ENCODE measurements around the gene STK11IP. TPM values are rescaled to one million over a fixed set of nuclear protein-coding genes. Genes with fewer than 3 reads are reported as not detected.

Gene STK11IP
- total RNA-seq, 2 experiments from 2014 or later = 28.4 to 31.5 TPM

DNA sequence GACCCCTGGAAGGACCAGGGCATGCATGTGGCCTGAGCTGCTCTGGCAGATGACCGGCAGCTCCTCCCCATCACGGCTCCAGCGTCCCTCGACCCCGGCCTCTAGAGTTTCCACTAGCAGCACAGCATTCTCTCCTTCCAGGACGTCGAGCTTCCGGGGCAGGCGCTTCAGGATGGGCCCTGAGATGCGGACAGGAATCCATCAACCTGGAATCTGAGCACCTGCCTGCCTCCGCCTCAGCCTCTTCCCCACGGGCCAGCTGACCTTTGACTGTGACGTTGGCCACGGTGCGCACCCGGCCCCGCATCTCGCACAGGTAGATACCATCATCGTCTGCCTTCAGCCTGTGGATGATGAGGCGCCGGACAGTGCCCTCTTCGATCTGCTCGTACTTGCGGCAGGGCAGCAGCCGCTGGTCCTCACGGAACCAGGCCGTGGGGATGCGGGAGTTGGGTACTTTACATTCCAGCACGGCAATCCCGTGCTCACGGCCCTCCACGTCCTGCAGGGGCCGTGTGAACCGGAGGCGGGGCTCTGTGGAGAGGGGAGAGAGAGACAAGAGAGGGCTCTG lies 29.8 kb upstream of the STK11IP start:
- no peak for DNase-seq
- Mint-ChIP-seq H3K27me3 (peaks cover 25% of the 10 kb centered on the region), H3K9me3 (no peaks in the 10 kb centered on the region), H3K36me3 (ENCODE audit: low read depth) (no peaks in the 10 kb centered on the region), H3K4me3 (no peak overlapping the region), H3K4me1 (no peaks in the 10 kb centered on the region), H3K27ac (no peak overlapping the region)
- ChIA-PET CTCF (no interaction called here), POLR2A (no interaction called here)

DNA sequence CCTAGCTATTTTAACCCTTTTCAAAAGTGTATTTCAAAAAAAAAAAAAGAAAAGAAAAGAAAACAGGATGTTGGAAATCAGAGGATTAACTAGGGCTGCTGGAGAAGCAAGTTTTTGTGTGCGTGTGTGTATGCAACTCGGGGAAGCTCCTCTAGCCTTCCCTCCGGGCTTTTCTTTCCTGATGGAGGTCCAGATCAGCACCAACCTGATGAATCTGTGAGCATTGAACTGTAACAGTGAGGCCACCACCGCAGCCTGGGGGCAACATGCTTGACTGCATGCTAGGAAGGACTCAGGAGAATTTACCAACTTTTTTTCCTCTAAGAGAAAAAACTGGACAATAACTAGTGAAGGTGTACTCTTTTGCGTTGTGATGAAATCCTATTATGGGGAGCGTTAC lies 28.6 kb upstream of the STK11IP start:
- POLR2A ChIA-PET = no interaction called here
- Mint-ChIP-seq H3K27me3 (peaks cover 33% of the 10 kb centered on the region), H3K9me3 (no peaks in the 10 kb centered on the region), H3K36me3 (ENCODE audit: low read depth) (no peaks in the 10 kb centered on the region), H3K4me3 (no peak overlapping the region), H3K4me1 (no peaks in the 10 kb centered on the region), H3K27ac (no peak overlapping the region)
- DNase-seq = no peak
- CTCF ChIA-PET = interaction anchor here (0.6 to 1.5 kb wide), 2 partner anchors 8 to 81 kb away, joined by 3 read pairs; no protein-coding TSS in a partner anchor

GRCh38 chr2:219569635-219570034 lies 28.0 kb upstream of the STK11IP start:
- peaks cover 33% of the 10 kb centered on the region for H3K27me3 Mint-ChIP-seq
- no peak for DNase-seq
- no peaks in the 10 kb centered on the region for H3K36me3 Mint-ChIP-seq (ENCODE audit: low read depth)
- no peak overlapping the region for H3K27ac Mint-ChIP-seq
- no peaks in the 10 kb centered on the region for H3K9me3 Mint-ChIP-seq
- ChIA-PET CTCF (interaction anchor here (1.5 kb wide), 1 partner anchor 9 kb away, joined by 3 read pairs; no protein-coding TSS in a partner anchor), POLR2A (no interaction called here)
- no peaks in the 10 kb centered on the region for H3K4me1 Mint-ChIP-seq
- H3K4me3 Mint-ChIP-seq = no peak overlapping the region

- ChIA-PET CTCF (interaction anchor here (1.2 kb wide), 1 partner anchor 10 kb away, joined by 6 read pairs; no protein-coding TSS in a partner anchor), POLR2A (interaction anchor here (1.2 kb wide), 1 partner anchor 27 kb away, joined by 3 read pairs; the partner anchor contains the start of gene STK11IP)
- no peaks in the 10 kb centered on the region for H3K4me1 Mint-ChIP-seq
- H3K27ac Mint-ChIP-seq = no peak overlapping the region
- H3K27me3 Mint-ChIP-seq = peaks cover 35% of the 10 kb centered on the region
- no peak for DNase-seq
- no peak overlapping the region for H3K4me3 Mint-ChIP-seq
- H3K9me3 Mint-ChIP-seq = no peaks in the 10 kb centered on the region
- H3K36me3 Mint-ChIP-seq (ENCODE audit: low read depth) = no peaks in the 10 kb centered on the region
Measured at GRCh38 chr2:219570194-219570923, 27.3 kb upstream of the STK11IP start.

- Mint-ChIP-seq H3K9me3 (no peaks in the 10 kb centered on the region), H3K36me3 (ENCODE audit: low read depth) (no peaks in the 10 kb centered on the region), H3K4me3 (no peak overlapping the region), H3K27me3 (peaks cover 39% of the 10 kb centered on the region), H3K4me1 (no peaks in the 10 kb centered on the region), H3K27ac (no peak overlapping the region)
- CTCF ChIA-PET = interaction anchor here (1.2 kb wide), 1 partner anchor 11 kb away, joined by 6 read pairs; no protein-coding TSS in a partner anchor
- no peak for DNase-seq
- POLR2A ChIA-PET = interaction anchor here (1.2 kb wide), 1 partner anchor 27 kb away, joined by 3 read pairs; the partner anchor contains the start of gene STK11IP
Measured at GRCh38 chr2:219570924-219571310, 26.7 kb upstream of the STK11IP start.

GRCh38 chr2:219571311-219572236 lies 26.1 kb upstream of the STK11IP start, which contains the start of gene OBSL1:
Gene OBSL1 (minus strand): TSS chr2:219571539. CDS start chr2:219571232, 307 bp downstream.
- Mint-ChIP-seq H3K27me3 (peaks cover 39% of the 10 kb centered on the region), H3K4me1 (no peaks in the 10 kb centered on the region), H3K36me3 (ENCODE audit: low read depth) (no peaks in the 10 kb centered on the region), H3K27ac (no peak within 1 kb of the TSS), H3K9me3 (no peaks in the 10 kb centered on the region), H3K4me3 (no peak within 1 kb of the TSS)
- ChIA-PET CTCF (interaction anchor here (1.1 to 1.2 kb wide), 2 partner anchors 12 to 167 kb away, joined by 3 to 6 read pairs; no protein-coding TSS in a partner anchor), POLR2A (interaction anchor here (1.2 kb wide), 1 partner anchor 26 kb away, joined by 3 read pairs; the partner anchor contains the start of gene STK11IP)
- no peak for DNase-seq

GRCh38 chr2:219572237-219573001 lies 25.2 kb upstream of the STK11IP start, which contains the start of gene INHA:
Gene INHA (plus strand): TSS chr2:219572310. CDS start chr2:219572375, 65 bp downstream.
- Mint-ChIP-seq H3K4me3 (no peak within 1 kb of the TSS), H3K27me3 (peaks cover 42% of the 10 kb centered on the region), H3K36me3 (ENCODE audit: low read depth) (no peaks in the 10 kb centered on the region), H3K9me3 (no peaks in the 10 kb centered on the region), H3K27ac (no peak within 1 kb of the TSS), H3K4me1 (no peaks in the 10 kb centered on the region)
- CTCF ChIA-PET = interaction anchor here (1.1 kb wide), 1 partner anchor 168 kb away, joined by 3 read pairs; no protein-coding TSS in a partner anchor
- POLR2A ChIA-PET = no interaction called here
- no peak for DNase-seq

DNA sequence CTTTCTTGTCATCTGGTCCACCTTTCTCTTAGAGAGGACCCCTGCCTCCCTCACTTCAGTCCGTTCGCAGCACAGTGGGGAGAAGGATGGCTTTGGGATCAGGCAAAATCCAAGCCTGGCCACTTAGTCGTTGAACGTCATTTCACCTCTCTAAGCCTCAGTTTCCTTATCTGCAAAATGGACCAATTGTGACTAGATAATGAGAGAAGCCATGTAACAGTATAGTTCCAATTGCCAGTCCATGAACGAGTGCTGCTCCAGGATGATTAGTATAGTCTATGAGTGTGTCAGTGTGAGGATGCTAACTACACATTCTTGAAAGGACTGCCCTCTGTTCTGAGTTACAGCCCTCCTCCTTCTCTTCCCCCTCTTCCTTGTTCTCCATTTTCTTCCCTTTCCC lies 24.5 kb upstream of the STK11IP start:
- Mint-ChIP-seq H3K27me3 (peaks cover 40% of the 10 kb centered on the region), H3K36me3 (ENCODE audit: low read depth) (no peaks in the 10 kb centered on the region), H3K9me3 (no peaks in the 10 kb centered on the region), H3K4me3 (no peak overlapping the region), H3K27ac (no peak overlapping the region), H3K4me1 (no peaks in the 10 kb centered on the region)
- DNase-seq = no peak
- CTCF ChIA-PET = no interaction called here
- POLR2A ChIA-PET = no interaction called here

DNA sequence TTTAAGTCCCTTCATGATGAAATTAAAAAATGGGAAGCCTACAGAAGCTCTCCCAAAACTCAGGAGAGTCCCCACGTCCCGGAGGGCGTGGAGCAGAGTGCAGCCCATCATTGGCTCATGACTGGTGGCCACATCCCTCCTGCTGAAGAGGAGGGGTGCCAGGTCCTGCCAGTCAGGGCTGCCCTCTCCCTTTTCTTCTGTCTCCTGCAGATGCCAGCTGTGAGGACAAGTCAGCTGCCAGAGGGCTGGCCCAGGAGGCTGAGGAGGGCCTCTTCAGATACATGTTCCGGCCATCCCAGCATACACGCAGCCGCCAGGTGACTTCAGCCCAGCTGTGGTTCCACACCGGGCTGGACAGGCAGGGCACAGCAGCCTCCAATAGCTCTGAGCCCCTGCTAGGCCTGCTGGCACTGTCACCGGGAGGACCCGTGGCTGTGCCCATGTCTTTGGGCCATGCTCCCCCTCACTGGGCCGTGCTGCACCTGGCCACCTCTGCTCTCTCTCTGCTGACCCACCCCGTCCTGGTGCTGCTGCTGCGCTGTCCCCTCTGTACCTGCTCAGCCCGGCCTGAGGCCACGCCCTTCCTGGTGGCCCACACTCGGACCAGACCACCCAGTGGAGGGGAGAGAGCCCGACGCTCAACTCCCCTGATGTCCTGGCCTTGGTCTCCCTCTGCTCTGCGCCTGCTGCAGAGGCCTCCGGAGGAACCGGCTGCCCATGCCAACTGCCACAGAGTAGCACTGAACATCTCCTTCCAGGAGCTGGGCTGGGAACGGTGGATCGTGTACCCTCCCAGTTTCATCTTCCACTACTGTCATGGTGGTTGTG lies 23.0 kb upstream of the STK11IP start:
- Mint-ChIP-seq H3K4me3 (no peak overlapping the region), H3K27ac (no peak overlapping the region), H3K4me1 (no peaks in the 10 kb centered on the region), H3K36me3 (ENCODE audit: low read depth) (no peaks in the 10 kb centered on the region), H3K9me3 (no peaks in the 10 kb centered on the region), H3K27me3 (peaks cover 37% of the 10 kb centered on the region)
- no peak for DNase-seq
- ChIA-PET CTCF (no interaction called here), POLR2A (no interaction called here)

GRCh38 chr2:219575566-219576504 lies 21.8 kb upstream of the STK11IP start:
- ChIA-PET POLR2A (no interaction called here), CTCF (no interaction called here)
- Mint-ChIP-seq H3K9me3 (no peaks in the 10 kb centered on the region), H3K4me1 (no peaks in the 10 kb centered on the region), H3K4me3 (no peak overlapping the region), H3K36me3 (ENCODE audit: low read depth) (no peaks in the 10 kb centered on the region), H3K27ac (no peak overlapping the region), H3K27me3 (peaks cover 31% of the 10 kb centered on the region)
- DNase-seq = no peak

Measured in activated CD4-positive, alpha-beta memory T cell treated with anti-CD3 and anti-CD28 coated beads, Interleukin-2, amount 10 ng/mL, durations not matched to agents 7 days and 5 days (primary cell).